GM19452 (cell line): ENCODE data around the gene UGGT1.

Experiments used
- ATAC-seq: cut with Tn5 transposase; IDR thresholded peaks from one replicate; pipeline ENCODE4 v1.9.1; 2021; ENCODE audit not compliant: unreplicated experiment

Gene UGGT1

GRCh38 chr2:128090945-128091725 lies at the start of gene UGGT1:
TSS of gene UGGT1 (plus strand) at chr2:128091200. CDS start at chr2:128091358, 158 bp downstream.
- peak; percentile 93 for ATAC-seq

GRCh38 chr2:128041561-128041960 lies 49.4 kb upstream of the UGGT1 start:
- ATAC-seq: no peak

GRCh38 chr2:128043041-128043440 lies 48.0 kb upstream of the UGGT1 start:
- no peak for ATAC-seq

GRCh38 chr2:128053331-128053730 lies 37.7 kb upstream of the UGGT1 start:
- ATAC-seq: no peak

- ATAC-seq: no peak
Observed at GRCh38 chr2:128054104-128054885, 36.7 kb upstream of the UGGT1 start.

GRCh38 chr2:128057334-128057733 lies 33.7 kb upstream of the UGGT1 start:
- no peak for ATAC-seq

GRCh38 chr2:128058114-128058513 lies 32.9 kb upstream of the UGGT1 start:
- ATAC-seq: no peak

- no peak for ATAC-seq
Observed at GRCh38 chr2:128062571-128062970, 28.4 kb upstream of the UGGT1 start.

GRCh38 chr2:128064353-128064752 lies 26.6 kb upstream of the UGGT1 start:
- ATAC-seq: no peak

- ATAC-seq: no peak
Observed at GRCh38 chr2:128069769-128070168, 21.2 kb upstream of the UGGT1 start.

- no peak for ATAC-seq
Observed at GRCh38 chr2:128073278-128073677, 17.7 kb upstream of the UGGT1 start.

- no peak for ATAC-seq
Observed at GRCh38 chr2:128076461-128077106, 14.4 kb upstream of the UGGT1 start.

- ATAC-seq: no peak
Observed at GRCh38 chr2:128084757-128085156, 6.2 kb upstream of the UGGT1 start.

- no peak for ATAC-seq
Observed at GRCh38 chr2:128086244-128086643, 4.8 kb upstream of the UGGT1 start.

- ATAC-seq: peak; percentile 5
Observed at GRCh38 chr2:128090575-128090944, 440 bp upstream of the UGGT1 start.

GRCh38 chr2:128091726-128092080 lies 703 bp downstream of the UGGT1 start:
- ATAC-seq: no peak

- ATAC-seq: no peak
Observed at GRCh38 chr2:128092656-128093055, 1.7 kb downstream of the UGGT1 start.

- ATAC-seq: no peak
Observed at GRCh38 chr2:128093762-128094161, 2.8 kb downstream of the UGGT1 start.

GRCh38 chr2:128095201-128095600 lies 4.2 kb downstream of the UGGT1 start:
- no peak for ATAC-seq

- ATAC-seq: no peak
Observed at GRCh38 chr2:128103407-128103806, 12.4 kb downstream of the UGGT1 start.

GRCh38 chr2:128105072-128105471 lies 14.1 kb downstream of the UGGT1 start:
- ATAC-seq: no peak

- no peak for ATAC-seq
Observed at GRCh38 chr2:128108166-128108565, 17.2 kb downstream of the UGGT1 start.
